Kidney epithelial cell (primary cell): ENCODE data around the gene GLIS1. TPM values are rescaled to one million over a fixed set of nuclear protein-coding genes. Genes with fewer than 3 reads are reported as not detected.

Experiments
- DNase-seq: peaks from one replicate; pipeline ENCODE4 v3.0.0-alpha.2; 2010; ENCODE audit warnings: low read depth
- H3K27me3 ChIP-seq: 2 replicates; pipeline ENCODE4 v1.6.0; 2011; ENCODE audit warnings: low read length; ENCODE audit not compliant: control insufficient read depth, insufficient read depth
- H3K36me3 ChIP-seq: 2 replicates; pipeline ENCODE4 v1.5.1; 2011; ENCODE audit warnings: low read length; ENCODE audit not compliant: control insufficient read depth, insufficient read depth
- H3K4me3 ChIP-seq: 2 replicates; pipeline ENCODE4 v1.5.1; 2011; ENCODE audit warnings: low read depth, mild to moderate bottlenecking, control low read depth, low read length
- CTCF ChIP-seq: IDR thresholded peaks from 2 replicates; pipeline ENCODE4 v1.5.1; 2011; ENCODE audit warnings: mild to moderate bottlenecking, moderate library complexity, low read length, control low read depth, inconsistent platforms; ENCODE audit not compliant: insufficient read depth, poor library complexity, severe bottlenecking
- total RNA-seq: library from RNA; depleted of rRNA; stranded (reverse); fragments of >200 nt; gene quantifications from 2 replicates; pipeline ENCODE4 v1.2.3, GENCODE V29; 2015

The GLIS1 gene
- total RNA-seq, 1 donor from 2014 or later, result 0.63 TPM

GRCh38 chr1:53583021-53583867, 155.7 kb downstream of the GLIS1 start:
- TF ChIP-seq CTCF, result no peak
- H3K4me3 ChIP-seq, result no peak overlapping the region
- no peak for DNase-seq
- no peaks in the 10 kb centered on the region for H3K36me3 ChIP-seq
- H3K27me3 ChIP-seq, result no peaks in the 10 kb centered on the region

- Histone ChIP-seq H3K4me3 (no peak overlapping the region), H3K27me3 (no peaks in the 10 kb centered on the region), H3K36me3 (no peaks in the 10 kb centered on the region)
- DNase-seq, result no peak
- no peak for TF ChIP-seq CTCF
Measured at GRCh38 chr1:53582211-53583020, 156.5 kb downstream of the GLIS1 start.

GRCh38 chr1:53581476-53581875, 157.5 kb downstream of the GLIS1 start:
- no peak for TF ChIP-seq CTCF
- Histone ChIP-seq H3K4me3 (no peak overlapping the region), H3K27me3 (no peaks in the 10 kb centered on the region), H3K36me3 (no peaks in the 10 kb centered on the region)
- no peak for DNase-seq

- TF ChIP-seq CTCF, result no peak
- DNase-seq, result no peak
- H3K4me3 ChIP-seq, result no peak overlapping the region
- H3K27me3 ChIP-seq, result no peaks in the 10 kb centered on the region
- H3K36me3 ChIP-seq, result no peaks in the 10 kb centered on the region
Measured at GRCh38 chr1:53580739-53581475, 158.1 kb downstream of the GLIS1 start.

GRCh38 chr1:53580009-53580400, 159.0 kb downstream of the GLIS1 start:
- H3K36me3 ChIP-seq, result no peaks in the 10 kb centered on the region
- TF ChIP-seq CTCF, result no peak
- H3K4me3 ChIP-seq, result no peak overlapping the region
- no peak for DNase-seq
- H3K27me3 ChIP-seq, result no peaks in the 10 kb centered on the region
